Gastroesophageal sphincter (tissue), 3 donors: ENCODE data around the gene GOLGA3.

Experiments
- CTCF ChIP-seq, 4 experiments: fragments of 200-600 bp in 2 of 4; fragments of 450-650 bp in 2 of 4; sonication (generic) in 1 of 4; IDR thresholded peaks; one replicate each; pipeline ENCODE4 v1.5.1; 2017 to 2019; ENCODE audit warnings: antibody characterized with exemption in 4 of 4, mild to moderate bottlenecking in 2 of 4, moderate library complexity in 2 of 4
- POLR2AphosphoS5 ChIP-seq: sonication (generic); formaldehyde crosslinking; IDR thresholded peaks from one replicate; pipeline ENCODE4 v1.6.1; 2017; ENCODE audit warnings: antibody characterized with exemption

- no peak for TF ChIP-seq CTCF (IDR thresholded peaks at IDR 0.05)
- no peak for TF ChIP-seq POLR2AphosphoS5
Observed at GRCh38 chr12:132806857-132807256, 21.8 kb downstream of the GOLGA3 start.
